Posterior vena cava (tissue), 2 donors: ENCODE results near the gene C1QTNF1. TPM values are rescaled to one million over a fixed set of nuclear protein-coding genes. Genes with fewer than 3 reads are reported as not detected.

ENCODE experiments used
- DNase-seq: peaks from one replicate; pipeline ENCODE4 v3.0.0-alpha.2; 2020; ENCODE audit warnings: low spot score
- intact Hi-C, 2 donors: fragments of 100-400 bp; cut with DNase I; formaldehyde crosslinking; loops; one replicate each; pipeline versions ENCODE4 v1.14.1 to v1.14.2; 2022 to 2023
- total RNA-seq, 2 donors: library from RNA; stranded (reverse); fragmentation: NEBNext Ultra II Directional; extraction: Animal tissue kit (Norgen Biotek cat#: 25700); gene quantifications; one replicate each; pipeline ENCODE4 v1.2.1, GENCODE V29; 2021
- donor health status: DM: yes; HTN: yes; CAD: no.
- donor health status: DM: yes; HTN: yes; CAD: no.

C1QTNF1 gene
- total RNA-seq, 2 donors from 2014 or later, result 172 to 261 TPM

- intact Hi-C loops, result no loop called here
- DNase-seq, result no peak
These were observed 70.3 kb downstream of the C1QTNF1 start for GRCh38 chr17:79094261-79094660.

- intact Hi-C loops, result loop anchor here in 1 of 2 donors (5.0 kb wide), 1 partner anchor 617 kb away; no protein-coding TSS in a partner anchor
- no peak for DNase-seq
These were observed 71.5 kb downstream of the C1QTNF1 start for GRCh38 chr17:79095345-79096055.

GRCh38 chr17:79096477-79096876 is 72.5 kb downstream of the C1QTNF1 start:
- intact Hi-C loops, result loop anchor here in 1 of 2 donors (5.0 kb wide), 1 partner anchor 616 kb away; no protein-coding TSS in a partner anchor
- no peak for DNase-seq

- intact Hi-C loops, result loop anchor here in 1 of 2 donors (5.0 kb wide), 1 partner anchor 615 kb away; no protein-coding TSS in a partner anchor
- no peak for DNase-seq
These were observed 73.5 kb downstream of the C1QTNF1 start for GRCh38 chr17:79097226-79098055.

- no peak for DNase-seq
- intact Hi-C loops, result loop anchor here in 1 of 2 donors (5.0 kb wide), 1 partner anchor 614 kb away; no protein-coding TSS in a partner anchor
These were observed 74.4 kb downstream of the C1QTNF1 start for GRCh38 chr17:79098282-79098867.

Other genes starting within 250 kb of the C1QTNF1 start
- gene CYTH1, start 241.9 kb upstream of the C1QTNF1 start, total RNA-seq, result 10 to 100 TPM; 27.0 to 42.9 TPM
- 10 to 100 TPM; 47.1 to 52.1 TPM for gene USP36, start 183.4 kb upstream of the C1QTNF1 start, total RNA-seq
- gene CEP295NL, start 121.0 kb upstream of the C1QTNF1 start, total RNA-seq, result 1 to 10 TPM; 4.1 to 4.9 TPM
- 100 to 1,000 TPM; 484 to 701 TPM for gene TIMP2, start 98.8 kb upstream of the C1QTNF1 start, total RNA-seq
- 100 to 1,000 TPM; 103 to 163 TPM for gene LGALS3BP, start 44.2 kb upstream of the C1QTNF1 start, total RNA-seq
- gene CANT1, start 14.4 kb upstream of the C1QTNF1 start, total RNA-seq, result 10 to 100 TPM; 29.5 to 34.7 TPM
- 10 to 100 TPM; 18.2 to 29.7 TPM for gene ENGASE, start 50.7 kb downstream of the C1QTNF1 start, total RNA-seq